Posterior cingulate gyrus (tissue), 11 donors: ENCODE measurements around the gene ULK2.
"Not testable (repeated sequence)": the region's sequence is repeated elsewhere in the genome, so short reads cannot be mapped to it uniquely, and the experiment has no call there.

ENCODE experiments used
- DNase-seq, 10 donors: peaks; one replicate each; pipeline versions ENCODE4 v3.0.0 to v3.0.0-alpha.2; 2020 to 2021; ENCODE audit warnings: mixed read lengths in 3 of 10
- intact Hi-C: fragments of 100-400 bp; cut with DNase I; formaldehyde crosslinking; loops from one replicate; pipeline ENCODE4 v1.15.1; 2023

ULK2 gene

GRCh38 chr17:19867329-19868078, at the start of gene ULK2:
Gene ULK2 (minus strand): TSS chr17:19867936. CDS start chr17:19867417, 519 bp downstream.
- intact Hi-C loops = loop anchor here (2.0 kb wide), 1 partner anchor 111 kb away; no protein-coding TSS in a partner anchor
- peak in 9 of 10 donors; percentile 55 to 95 (median 67) for DNase-seq

GRCh38 chr17:19915245-19915978, 47.7 kb upstream of the ULK2 start:
- intact Hi-C loops = no loop called here
- no peak for DNase-seq

GRCh38 chr17:19911033-19911432, 43.3 kb upstream of the ULK2 start:
- DNase-seq = no peak
- intact Hi-C loops = no loop called here

GRCh38 chr17:19909139-19909538, 41.4 kb upstream of the ULK2 start:
- intact Hi-C loops = no loop called here
- no peak for DNase-seq

GRCh38 chr17:19905502-19905901, 37.8 kb upstream of the ULK2 start:
- intact Hi-C loops = no loop called here
- DNase-seq = no peak

GRCh38 chr17:19904924-19905323, 37.2 kb upstream of the ULK2 start:
- intact Hi-C loops = no loop called here

GRCh38 chr17:19904412-19904811, 36.7 kb upstream of the ULK2 start:
- no peak for DNase-seq
- intact Hi-C loops = no loop called here

More at GRCh38 chr17:19904924-19905323, 37.2 kb upstream of the ULK2 start:
- peak in 4 of 10 donors; percentile 13 to 90 (median 24) for DNase-seq

- intact Hi-C loops = no loop called here
- DNase-seq = no peak
Observed at GRCh38 chr17:19900809-19901208, 33.1 kb upstream of the ULK2 start.

- no peak for DNase-seq
- intact Hi-C loops = no loop called here
Observed at GRCh38 chr17:19897903-19898302, 30.2 kb upstream of the ULK2 start.

GRCh38 chr17:19897090-19897837, 29.5 kb upstream of the ULK2 start:
- intact Hi-C loops = no loop called here
- DNase-seq = peak in 1 of 10 donors; percentile 11

- intact Hi-C loops = no loop called here
- no peak for DNase-seq
Observed at GRCh38 chr17:19896679-19897078, 28.9 kb upstream of the ULK2 start.

- intact Hi-C loops = not testable (repeated sequence)
- DNase-seq = peak in 1 of 10 donors; percentile 20
Observed at GRCh38 chr17:19890554-19890953, 22.8 kb upstream of the ULK2 start.

GRCh38 chr17:19890001-19890400, 22.3 kb upstream of the ULK2 start:
- intact Hi-C loops = not testable (repeated sequence)

GRCh38 chr17:19886116-19886515, 18.4 kb upstream of the ULK2 start:
- DNase-seq = no peak
- intact Hi-C loops = no loop called here

More at GRCh38 chr17:19890001-19890400, 22.3 kb upstream of the ULK2 start:
- not testable (repeated sequence) for DNase-seq

GRCh38 chr17:19883537-19884215, 15.9 kb upstream of the ULK2 start:
- DNase-seq = no peak

GRCh38 chr17:19880393-19880792, 12.7 kb upstream of the ULK2 start:
- intact Hi-C loops = no loop called here
- no peak for DNase-seq

More at GRCh38 chr17:19883537-19884215, 15.9 kb upstream of the ULK2 start:
- intact Hi-C loops = no loop called here

GRCh38 chr17:19877364-19877945, 9.7 kb upstream of the ULK2 start:
- intact Hi-C loops = no loop called here
- no peak for DNase-seq

- intact Hi-C loops = no loop called here
- peak in 7 of 10 donors; percentile 19 to 88 (median 34) for DNase-seq
Observed at GRCh38 chr17:19876529-19877161, 8.9 kb upstream of the ULK2 start.

- DNase-seq = no peak
- intact Hi-C loops = no loop called here
Observed at GRCh38 chr17:19874256-19874655, 6.5 kb upstream of the ULK2 start.
